Mesenchymal stem cell (in vitro differentiated cells and primary cell): Measurements from ENCODE around the gene RBMS3.

Source experiments
- DNase-seq: peaks from one replicate; pipeline ENCODE4 v3.0.0-alpha.2; 2013
- H2AFZ ChIP-seq: one replicate; pipeline ENCODE4 v1.6.1; 2013; ENCODE audit warnings: low read depth, mild to moderate bottlenecking, control low read depth, inconsistent platforms, low read length, moderate library complexity
- H2AK5ac ChIP-seq: 2 replicates; pipeline ENCODE4 v1.6.1; 2013; ENCODE audit warnings: low read length, moderate library complexity, mild to moderate bottlenecking, inconsistent platforms; ENCODE audit not compliant: severe bottlenecking
- H2BK120ac ChIP-seq: one replicate; pipeline ENCODE4 v1.6.1; 2013; ENCODE audit warnings: low read depth, mild to moderate bottlenecking, inconsistent platforms, low read length, moderate library complexity
- H2BK12ac ChIP-seq, 2 experiments: one replicate each; pipeline ENCODE4 v1.6.1; 2013; ENCODE audit warnings: inconsistent platforms in 2 of 2, low read length in 2 of 2, mild to moderate bottlenecking in 2 of 2, moderate library complexity in 2 of 2, control low read depth in 1 of 2
- H2BK15ac ChIP-seq: one replicate; pipeline ENCODE4 v1.6.1; 2013; ENCODE audit warnings: mild to moderate bottlenecking, low read depth, inconsistent platforms; ENCODE audit not compliant: poor library complexity, severe bottlenecking
- H2BK5ac ChIP-seq: 2 replicates; pipeline ENCODE4 v1.6.1; 2013; ENCODE audit warnings: low read depth, mild to moderate bottlenecking, low read length, control low read depth, inconsistent platforms; ENCODE audit not compliant: poor library complexity, severe bottlenecking
- H3K14ac ChIP-seq, 2 experiments: one replicate each; pipeline ENCODE4 v1.6.1; 2013; ENCODE audit warnings: inconsistent platforms in 2 of 2, low read length in 2 of 2, control low read depth in 1 of 2, mild to moderate bottlenecking in 1 of 2, moderate library complexity in 1 of 2
- H3K18ac ChIP-seq, 2 experiments: one replicate each; pipeline ENCODE4 v1.6.1; 2013; ENCODE audit warnings: inconsistent platforms in 2 of 2, low read length in 2 of 2, control low read depth in 1 of 2, low read depth in 1 of 2, mild to moderate bottlenecking in 1 of 2
- H3K23ac ChIP-seq, 2 experiments: one replicate each; pipeline ENCODE4 v1.6.1; 2013; ENCODE audit warnings: inconsistent platforms in 2 of 2, low read length in 2 of 2, mild to moderate bottlenecking in 2 of 2, moderate library complexity in 2 of 2, control low read depth in 1 of 2
- H3K27ac ChIP-seq: 2 replicates; pipeline ENCODE4 v1.5.1; 2013; ENCODE audit warnings: mild to moderate bottlenecking, moderate library complexity, low read length, control low read depth, inconsistent platforms; ENCODE audit not compliant: poor library complexity, severe bottlenecking
- H3K27me3 ChIP-seq, 2 experiments: 2 replicates each; pipeline versions ENCODE4 v1.6.1 to v1.7.0; 2013; ENCODE audit warnings: low read length in 2 of 2, mild to moderate bottlenecking in 2 of 2, moderate library complexity in 2 of 2, control low read depth in 1 of 2, inconsistent platforms in 1 of 2; ENCODE audit not compliant: control insufficient read depth in 1 of 2, insufficient read depth in 1 of 2
- H3K36me3 ChIP-seq, 2 experiments: 2 replicates each; pipeline versions ENCODE4 v1.6.1 to v1.7.0; 2013; ENCODE audit warnings: low read length in 2 of 2, control low read depth in 1 of 2, inconsistent platforms in 1 of 2, low read depth in 1 of 2, mild to moderate bottlenecking in 1 of 2; ENCODE audit not compliant: insufficient read depth in 2 of 2, control insufficient read depth in 1 of 2
- H3K4ac ChIP-seq, 2 experiments: one replicate each; pipeline ENCODE4 v1.6.1; 2013; ENCODE audit warnings: inconsistent platforms in 2 of 2, low read length in 2 of 2, mild to moderate bottlenecking in 2 of 2, moderate library complexity in 2 of 2, control low read depth in 1 of 2, low read depth in 1 of 2
- H3K4me1 ChIP-seq: 2 replicates; pipeline ENCODE4 v1.6.1; 2013; ENCODE audit warnings: low read depth, low read length, control low read depth; ENCODE audit not compliant: control insufficient read depth, insufficient read depth
- H3K4me2 ChIP-seq: 2 replicates; pipeline ENCODE4 v1.6.1; 2013; ENCODE audit warnings: low read length, mild to moderate bottlenecking, inconsistent platforms; ENCODE audit not compliant: poor library complexity, severe bottlenecking
- H3K4me3 ChIP-seq, 2 experiments: 2 replicates each; pipeline versions ENCODE4 v1.5.1 to v1.7.0; 2013; ENCODE audit warnings: low read length in 2 of 2, mild to moderate bottlenecking in 2 of 2, control low read depth in 1 of 2, low read depth in 1 of 2; ENCODE audit not compliant: insufficient read depth in 1 of 2
- H3K79me1 ChIP-seq: replicated peaks from 2 replicates; pipeline ENCODE4 v1.6.1; 2013; ENCODE audit warnings: mild to moderate bottlenecking, control low read depth, low read length, inconsistent platforms; ENCODE audit not compliant: poor library complexity, severe bottlenecking
- H3K9ac ChIP-seq: 2 replicates; pipeline ENCODE4 v1.7.0; 2013; ENCODE audit warnings: mild to moderate bottlenecking, low read length, moderate library complexity
- H3K9me3 ChIP-seq: 2 replicates; pipeline ENCODE4 v1.7.0; 2013; ENCODE audit warnings: mild to moderate bottlenecking, low read length; ENCODE audit not compliant: control insufficient read depth
- H4K8ac ChIP-seq: one replicate; pipeline ENCODE4 v1.6.1; 2013; ENCODE audit warnings: inconsistent platforms, mild to moderate bottlenecking, low read length, moderate library complexity
- H4K91ac ChIP-seq: one replicate; pipeline ENCODE4 v1.6.1; 2013; ENCODE audit warnings: mild to moderate bottlenecking, low read length, inconsistent platforms
- WGBS: methylation state at CpG from one replicate; pipeline ENCODE4 v1.1.7; 2013; ENCODE audit warnings: mixed read lengths; 5-methylcytosine and 5-hydroxymethylcytosine counted together

Gene RBMS3

DNA sequence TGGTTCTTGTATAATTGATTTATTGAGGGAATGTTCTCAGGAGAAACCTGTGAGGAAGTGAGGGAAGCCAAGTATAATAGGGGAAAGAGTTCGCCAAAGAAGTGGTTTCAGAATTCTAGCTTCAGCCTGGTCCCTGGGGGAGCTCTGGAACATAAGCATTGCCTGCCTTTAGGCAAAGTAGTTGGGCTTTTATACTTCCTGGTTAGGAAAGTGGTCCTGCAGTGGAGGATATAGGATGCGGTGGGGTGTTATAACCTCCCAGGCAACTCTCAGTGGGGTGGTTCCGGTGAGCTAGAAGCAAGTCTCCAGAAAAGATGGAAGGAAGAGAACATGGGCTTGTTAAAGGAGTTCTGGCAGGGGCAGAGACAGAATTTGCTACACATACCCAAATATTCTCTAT is 22.7 kb upstream of the RBMS3 start:
- H4K91ac ChIP-seq, result no peak overlapping the region
- H4K8ac ChIP-seq, result no peak overlapping the region
- no peak for DNase-seq
- H3K14ac ChIP-seq, result no peak overlapping the region
- H3K4me1 ChIP-seq, result no peaks in the 10 kb centered on the region
- H3K9me3 ChIP-seq, result no peaks in the 10 kb centered on the region
- no peak overlapping the region for H2BK5ac ChIP-seq
- no peak overlapping the region for H2BK12ac ChIP-seq
- H2AK5ac ChIP-seq, result no peak overlapping the region
- no peak overlapping the region for H3K18ac ChIP-seq
- no peak overlapping the region for H3K9ac ChIP-seq
- H3K27me3 ChIP-seq, result no peaks in the 10 kb centered on the region
- H2AFZ ChIP-seq, result no peak overlapping the region
- H3K4me3 ChIP-seq, result no peak overlapping the region
- H3K4ac ChIP-seq, result no peak overlapping the region
- no peak overlapping the region for H3K23ac ChIP-seq
- no peak overlapping the region for H3K4me2 ChIP-seq
- H3K36me3 ChIP-seq, result no peaks in the 10 kb centered on the region
- no peak overlapping the region for H2BK15ac ChIP-seq
- peak overlapping the region; percentile 19 for H2BK120ac ChIP-seq
- WGBS, result 100% methylated on average over 2 of the region's 3 CpGs
- no peaks in the 10 kb centered on the region for H3K79me1 ChIP-seq
- no peak overlapping the region for H3K27ac ChIP-seq

DNA sequence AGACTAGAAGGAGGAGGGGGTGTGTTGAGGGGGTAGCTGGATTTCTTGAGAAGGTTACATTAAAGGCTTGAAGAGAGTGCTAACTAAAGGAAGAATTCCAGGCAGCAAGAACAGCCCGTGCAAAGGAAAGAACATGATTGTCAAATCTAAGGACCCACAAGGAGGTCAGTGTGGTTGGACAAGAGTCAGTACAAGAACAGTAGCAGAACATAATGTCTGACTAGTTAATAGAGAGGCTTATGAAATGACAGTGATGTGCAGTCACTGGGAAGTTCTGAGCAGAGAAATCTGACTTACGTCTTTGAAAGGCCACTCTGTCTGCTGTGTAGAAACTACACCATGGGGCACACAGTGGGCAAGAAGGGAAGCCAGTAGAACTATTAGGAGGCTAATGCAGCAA is 19.8 kb upstream of the RBMS3 start:
- no peak overlapping the region for H2BK5ac ChIP-seq
- no peak overlapping the region for H4K8ac ChIP-seq
- WGBS, result 98% methylated on average over 2 of the region's 2 CpGs
- no peak overlapping the region for H3K4me2 ChIP-seq
- H4K91ac ChIP-seq, result no peak overlapping the region
- DNase-seq, result no peak
- H3K27ac ChIP-seq, result no peak overlapping the region
- no peaks in the 10 kb centered on the region for H3K9me3 ChIP-seq
- no peak overlapping the region for H2AK5ac ChIP-seq
- H3K9ac ChIP-seq, result no peak overlapping the region
- H3K4ac ChIP-seq, result no peak overlapping the region
- no peak overlapping the region for H2BK12ac ChIP-seq
- no peak overlapping the region for H2BK15ac ChIP-seq
- no peaks in the 10 kb centered on the region for H3K27me3 ChIP-seq
- H3K23ac ChIP-seq, result no peak overlapping the region
- H2BK120ac ChIP-seq, result no peak overlapping the region
- H3K36me3 ChIP-seq, result no peaks in the 10 kb centered on the region
- H3K4me1 ChIP-seq, result no peaks in the 10 kb centered on the region
- no peak overlapping the region for H3K18ac ChIP-seq
- H2AFZ ChIP-seq, result no peak overlapping the region
- no peak overlapping the region for H3K14ac ChIP-seq
- H3K4me3 ChIP-seq, result no peak overlapping the region
- no peaks in the 10 kb centered on the region for H3K79me1 ChIP-seq

DNA sequence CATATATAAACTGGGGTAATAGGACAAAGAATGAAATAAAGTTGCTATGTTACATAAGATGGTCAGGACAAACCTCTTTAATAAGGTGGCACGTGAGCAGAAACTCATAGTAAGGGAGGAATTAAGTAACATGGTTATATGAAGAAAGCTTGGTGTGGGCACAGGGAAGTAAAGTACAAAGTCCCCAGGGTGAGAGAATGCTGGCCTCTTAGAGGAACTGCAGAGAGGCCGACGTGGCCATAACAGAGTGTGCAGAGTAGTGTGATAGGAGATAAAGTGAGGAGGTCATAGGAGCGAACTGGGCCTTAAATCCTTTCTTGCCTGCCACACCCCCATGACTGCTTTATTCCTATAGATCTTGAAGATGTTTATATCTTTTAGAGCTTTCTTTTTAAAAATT is 17.4 kb upstream of the RBMS3 start:
- Histone ChIP-seq H3K9ac (no peak overlapping the region), H3K27ac (no peak overlapping the region), H2BK120ac (no peak overlapping the region), H2BK5ac (no peak overlapping the region), H3K9me3 (no peaks in the 10 kb centered on the region), H3K27me3 (no peaks in the 10 kb centered on the region), H3K4me3 (no peak overlapping the region), H3K4ac (no peak overlapping the region), H3K4me1 (no peaks in the 10 kb centered on the region), H3K23ac (no peak overlapping the region), H2BK15ac (no peak overlapping the region), H4K91ac (no peak overlapping the region), H2BK12ac (no peak overlapping the region), H2AFZ (no peak overlapping the region), H3K36me3 (no peaks in the 10 kb centered on the region), H2AK5ac (no peak overlapping the region), H3K4me2 (no peak overlapping the region), H3K79me1 (no peaks in the 10 kb centered on the region), H3K14ac (no peak overlapping the region), H3K18ac (no peak overlapping the region), H4K8ac (no peak overlapping the region)
- DNase-seq, result no peak
- 97% methylated on average over 3 of the region's 4 CpGs for WGBS

DNA sequence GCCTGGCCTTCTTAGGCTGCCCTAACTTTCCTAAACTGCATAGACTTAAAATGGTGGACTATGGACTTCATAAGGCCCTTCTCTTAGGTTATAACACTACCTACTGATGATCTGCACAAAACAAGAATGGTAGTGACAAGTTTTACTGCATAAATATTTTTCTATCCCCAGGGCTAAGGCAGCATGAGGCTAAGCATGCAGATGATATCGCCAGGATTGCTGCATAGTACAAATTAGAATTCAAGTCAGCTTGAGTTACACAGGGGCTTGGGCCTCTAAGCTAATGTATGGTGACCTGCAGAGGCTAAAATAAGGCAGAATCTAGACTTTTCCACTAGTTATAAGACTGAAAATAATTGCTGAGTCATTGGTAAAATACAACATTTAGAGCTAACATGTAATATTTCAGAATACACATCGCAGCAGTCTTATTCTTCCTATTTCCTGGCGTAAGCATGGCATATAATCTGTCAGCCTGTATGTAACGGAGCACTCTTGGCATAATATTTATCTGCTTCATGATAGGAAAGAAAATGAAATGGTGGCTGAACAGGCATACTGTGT is 15.3 kb upstream of the RBMS3 start:
- no peak overlapping the region for H3K27ac ChIP-seq
- no peaks in the 10 kb centered on the region for H3K9me3 ChIP-seq

More for the DNA sequence above, 15.3 kb upstream of the RBMS3 start:
- Histone ChIP-seq H3K4me1 (no peaks in the 10 kb centered on the region), H2BK5ac (no peak overlapping the region), H3K18ac (peak overlapping the region in 1 of 2 experiments; percentile 14), H2BK120ac (no peak overlapping the region), H3K4ac (no peak overlapping the region), H2AK5ac (no peak overlapping the region), H3K4me2 (no peak overlapping the region), H3K79me1 (no peaks in the 10 kb centered on the region), H2BK12ac (no peak overlapping the region), H3K27me3 (no peaks in the 10 kb centered on the region), H3K36me3 (no peaks in the 10 kb centered on the region), H4K91ac (no peak overlapping the region), H2BK15ac (no peak overlapping the region), H3K23ac (no peak overlapping the region), H2AFZ (no peak overlapping the region), H3K14ac (no peak overlapping the region), H3K4me3 (no peak overlapping the region), H4K8ac (no peak overlapping the region), H3K9ac (no peak overlapping the region)
- DNase-seq, result no peak
- WGBS, result 96% methylated on average over 4 of the region's 4 CpGs
